HEK293 (cell line): ENCODE data around the gene HDAC11.

Experiments used
- HOXA7 ChIP-seq: sonication (generic); formaldehyde crosslinking; IDR thresholded peaks from 2 replicates; pipeline ENCODE4 v1.8.1; 2022; ENCODE audit warnings: missing genetic modification reagents, borderline replicate concordance
- HOXC10 ChIP-seq: sonication (generic); formaldehyde crosslinking; IDR thresholded peaks from 2 replicates; pipeline ENCODE4 v1.8.1; 2023; ENCODE audit warnings: mild to moderate bottlenecking, missing genetic modification reagents
- PRDM1 ChIP-seq: fragments of 450-650 bp; formaldehyde crosslinking; IDR thresholded peaks from 2 replicates; pipeline ENCODE4; 2016; ENCODE audit warnings: missing biosample characterization, missing genetic modification characterization
- REPIN1 ChIP-seq: fragments of 450-650 bp; formaldehyde crosslinking; IDR thresholded peaks from 2 replicates; pipeline ENCODE4 v1.5.1; 2017; ENCODE audit warnings: missing biosample characterization, missing genetic modification characterization, low read depth
- TCF7L2 ChIP-seq: IDR thresholded peaks from 2 replicates; pipeline ENCODE4 v1.6.1; 2011; ENCODE audit warnings: low read depth, mild to moderate bottlenecking, inconsistent platforms, low read length, moderate library complexity, borderline replicate concordance
- ZBTB8A ChIP-seq: fragments of 450-650 bp; formaldehyde crosslinking; IDR thresholded peaks from 2 replicates; pipeline ENCODE4 v1.5.1; 2016; ENCODE audit warnings: missing biosample characterization, missing genetic modification characterization
- ZNF530 ChIP-seq: fragments of 450-650 bp; formaldehyde crosslinking; IDR thresholded peaks from 2 replicates; pipeline ENCODE4 v1.5.1; 2016; ENCODE audit warnings: low read depth, missing biosample characterization, missing genetic modification characterization
- ZNF596 ChIP-seq: fragments of 450-650 bp; IDR thresholded peaks from 2 replicates; pipeline ENCODE4 v1.5.0; 2018; ENCODE audit warnings: missing biosample characterization, mild to moderate bottlenecking, missing genetic modification characterization, moderate library complexity
- ZNF768 ChIP-seq: fragments of 450-650 bp; formaldehyde crosslinking; IDR thresholded peaks from 2 replicates; pipeline ENCODE4 v1.5.1; 2018; ENCODE audit warnings: missing biosample characterization, mild to moderate bottlenecking, missing genetic modification characterization
- ZNF776 ChIP-seq: fragments of 450-650 bp; formaldehyde crosslinking; IDR thresholded peaks from 2 replicates; pipeline ENCODE4 v1.5.0; 2017; ENCODE audit warnings: missing biosample characterization, missing genetic modification characterization, borderline replicate concordance
- ZSCAN30 ChIP-seq: fragments of 450-650 bp; IDR thresholded peaks from 2 replicates; pipeline ENCODE4 v1.5.1; 2018; ENCODE audit warnings: missing biosample characterization, mild to moderate bottlenecking, missing genetic modification characterization, moderate library complexity
- TF ChIP-seq, protein P1 (sequence below): fragments of 450-650 bp; formaldehyde crosslinking; IDR thresholded peaks from 2 replicates; pipeline ENCODE4 v1.5.1; 2016; ENCODE audit warnings: missing biosample characterization, missing genetic modification characterization
- TF ChIP-seq, protein P2 (sequence below): fragments of 450-650 bp; formaldehyde crosslinking; IDR thresholded peaks from 2 replicates; pipeline ENCODE4 v1.5.1; 2016; ENCODE audit warnings: missing biosample characterization, missing genetic modification characterization

DNA sequence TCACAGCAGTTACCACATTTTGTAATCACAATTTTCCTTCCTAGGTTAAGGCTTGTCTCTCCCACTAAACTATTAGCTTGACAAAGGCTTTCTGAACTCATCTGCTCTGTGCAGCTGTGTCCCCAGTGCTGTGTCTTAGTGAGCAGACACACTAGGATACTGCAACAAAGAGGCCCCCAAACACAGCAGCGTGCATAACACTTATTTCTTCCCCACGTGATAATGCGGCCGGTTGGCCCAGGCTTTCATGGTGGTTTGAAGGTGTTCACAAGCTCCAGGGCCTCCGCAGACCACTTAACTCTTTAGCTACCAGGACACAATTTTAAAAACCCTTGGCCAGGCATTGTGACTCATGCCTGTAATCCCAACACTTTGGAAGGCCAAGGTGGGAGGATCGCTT is 2.2 kb upstream of the HDAC11 start:
- TF ChIP-seq ZNF596 (tag by site-specific recombination) (no peak), ZNF776 (no peak), ZNF768 (tag by site-specific recombination) (no peak), REPIN1 (no peak), ZSCAN30 (tag by site-specific recombination) (no peak), HOXC10 (CRISPR knock-in tag) (no peak), ZBTB8A (no peak), PRDM1 (tag by site-specific recombination) (no peak), HOXA7 (CRISPR knock-in tag) (no peak), ZNF530 (tag by site-specific recombination) (no peak), TCF7L2 (no peak)
- TF ChIP-seq, protein P1, sequence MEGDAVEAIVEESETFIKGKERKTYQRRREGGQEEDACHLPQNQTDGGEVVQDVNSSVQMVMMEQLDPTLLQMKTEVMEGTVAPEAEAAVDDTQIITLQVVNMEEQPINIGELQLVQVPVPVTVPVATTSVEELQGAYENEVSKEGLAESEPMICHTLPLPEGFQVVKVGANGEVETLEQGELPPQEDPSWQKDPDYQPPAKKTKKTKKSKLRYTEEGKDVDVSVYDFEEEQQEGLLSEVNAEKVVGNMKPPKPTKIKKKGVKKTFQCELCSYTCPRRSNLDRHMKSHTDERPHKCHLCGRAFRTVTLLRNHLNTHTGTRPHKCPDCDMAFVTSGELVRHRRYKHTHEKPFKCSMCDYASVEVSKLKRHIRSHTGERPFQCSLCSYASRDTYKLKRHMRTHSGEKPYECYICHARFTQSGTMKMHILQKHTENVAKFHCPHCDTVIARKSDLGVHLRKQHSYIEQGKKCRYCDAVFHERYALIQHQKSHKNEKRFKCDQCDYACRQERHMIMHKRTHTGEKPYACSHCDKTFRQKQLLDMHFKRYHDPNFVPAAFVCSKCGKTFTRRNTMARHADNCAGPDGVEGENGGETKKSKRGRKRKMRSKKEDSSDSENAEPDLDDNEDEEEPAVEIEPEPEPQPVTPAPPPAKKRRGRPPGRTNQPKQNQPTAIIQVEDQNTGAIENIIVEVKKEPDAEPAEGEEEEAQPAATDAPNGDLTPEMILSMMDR (tag by site-specific recombination): no peak
- TF ChIP-seq, protein P2, sequence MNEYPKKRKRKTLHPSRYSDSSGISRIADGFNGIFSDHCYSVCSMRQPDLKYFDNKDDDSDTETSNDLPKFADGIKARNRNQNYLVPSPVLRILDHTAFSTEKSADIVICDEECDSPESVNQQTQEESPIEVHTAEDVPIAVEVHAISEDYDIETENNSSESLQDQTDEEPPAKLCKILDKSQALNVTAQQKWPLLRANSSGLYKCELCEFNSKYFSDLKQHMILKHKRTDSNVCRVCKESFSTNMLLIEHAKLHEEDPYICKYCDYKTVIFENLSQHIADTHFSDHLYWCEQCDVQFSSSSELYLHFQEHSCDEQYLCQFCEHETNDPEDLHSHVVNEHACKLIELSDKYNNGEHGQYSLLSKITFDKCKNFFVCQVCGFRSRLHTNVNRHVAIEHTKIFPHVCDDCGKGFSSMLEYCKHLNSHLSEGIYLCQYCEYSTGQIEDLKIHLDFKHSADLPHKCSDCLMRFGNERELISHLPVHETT (tag by site-specific recombination): no peak
